HG03342 (cell line): ENCODE measurements around the gene ZFPL1.
A peak's percentile ranks its signal among the peaks of the same experiment; 100 is the strongest.
"Not testable (repeated sequence)": the region's sequence is repeated elsewhere in the genome, so short reads cannot be mapped to it uniquely, and the experiment has no call there.

Source experiments
- ATAC-seq: cut with Tn5 transposase; IDR thresholded peaks from one replicate; pipeline ENCODE4 v1.9.1; 2021; ENCODE audit warnings: mild to moderate bottlenecking, moderate library complexity; ENCODE audit not compliant: unreplicated experiment

The ZFPL1 gene

GRCh38 chr11:65112546-65113360 is 28.7 kb downstream of the ZFPL1 start:
- no peak for ATAC-seq

- ATAC-seq, result no peak
These were observed 29.3 kb downstream of the ZFPL1 start for GRCh38 chr11:65113361-65113756.

- ATAC-seq, result no peak
These were observed 29.8 kb downstream of the ZFPL1 start for GRCh38 chr11:65113839-65114238.

- ATAC-seq, result no peak
These were observed 30.6 kb downstream of the ZFPL1 start for GRCh38 chr11:65114538-65115171.

GRCh38 chr11:65115361-65116082 is 31.5 kb downstream of the ZFPL1 start:
- no peak for ATAC-seq

- ATAC-seq, result no peak
These were observed 32.6 kb downstream of the ZFPL1 start for GRCh38 chr11:65116370-65117205.

GRCh38 chr11:65117206-65118096 is 33.4 kb downstream of the ZFPL1 start, which contains the start of gene ZNHIT2:
Gene ZNHIT2, minus strand, starts transcription at chr11:65117701. Its CDS starts 48 bp downstream, at chr11:65117653.
- peak; percentile 54 for ATAC-seq

GRCh38 chr11:65118097-65118837 is 34.2 kb downstream of the ZFPL1 start:
- no peak for ATAC-seq

GRCh38 chr11:65118891-65119669 is 35.1 kb downstream of the ZFPL1 start:
- not testable (repeated sequence) for ATAC-seq

- no peak for ATAC-seq
These were observed 35.6 kb downstream of the ZFPL1 start for GRCh38 chr11:65119670-65119995.

GRCh38 chr11:65120831-65121230 is 36.8 kb downstream of the ZFPL1 start:
- no peak for ATAC-seq

GRCh38 chr11:65121447-65121864 is 37.4 kb downstream of the ZFPL1 start:
- ATAC-seq, result no peak

GRCh38 chr11:65121865-65122696 is 38.1 kb downstream of the ZFPL1 start, which contains the start of the genes FAU and MRPL49:
Gene FAU, minus strand, starts transcription at chr11:65122134. Its CDS starts 321 bp downstream, at chr11:65121813.
Gene MRPL49, plus strand, starts transcription at chr11:65122321. Its CDS starts 26 bp downstream, at chr11:65122347.
- peak; percentile 62 for ATAC-seq

GRCh38 chr11:65124480-65125196 is 40.6 kb downstream of the ZFPL1 start:
- no peak for ATAC-seq

- ATAC-seq, result no peak
These were observed 41.4 kb downstream of the ZFPL1 start for GRCh38 chr11:65125197-65126056.
